HG03196 (cell line): Measurements from ENCODE around the gene EPS8L3.
A peak's percentile ranks its signal among the peaks of the same experiment; 100 is the strongest.

Experiments used
- ATAC-seq: cut with Tn5 transposase; IDR thresholded peaks from one replicate; pipeline ENCODE4 v1.9.1; 2021; ENCODE audit not compliant: unreplicated experiment

The EPS8L3 gene

GRCh38 chr1:109793486-109794318, 30.0 kb upstream of the EPS8L3 start:
- no peak for ATAC-seq

- no peak for ATAC-seq
These were observed 29.4 kb upstream of the EPS8L3 start for GRCh38 chr1:109793089-109793485.

GRCh38 chr1:109792056-109792831, 28.5 kb upstream of the EPS8L3 start:
- ATAC-seq = no peak

- no peak for ATAC-seq
These were observed 27.8 kb upstream of the EPS8L3 start for GRCh38 chr1:109791495-109792043.

- ATAC-seq = peak; percentile 54
These were observed 27.2 kb upstream of the EPS8L3 start for GRCh38 chr1:109790735-109791494.

GRCh38 chr1:109790329-109790728, 26.6 kb upstream of the EPS8L3 start:
- no peak for ATAC-seq

- no peak for ATAC-seq
These were observed 25.9 kb upstream of the EPS8L3 start for GRCh38 chr1:109789551-109790180.

GRCh38 chr1:109788695-109789521, 25.2 kb upstream of the EPS8L3 start:
- no peak for ATAC-seq

- ATAC-seq = no peak
These were observed 24.3 kb upstream of the EPS8L3 start for GRCh38 chr1:109787845-109788601.

GRCh38 chr1:109787211-109787844, 23.6 kb upstream of the EPS8L3 start:
- ATAC-seq = no peak

GRCh38 chr1:109786531-109787021, 22.9 kb upstream of the EPS8L3 start:
- ATAC-seq = no peak

GRCh38 chr1:109786112-109786480, 22.4 kb upstream of the EPS8L3 start:
- ATAC-seq = no peak

- no peak for ATAC-seq
These were observed 21.9 kb upstream of the EPS8L3 start for GRCh38 chr1:109785446-109786111.

- no peak for ATAC-seq
These were observed 21.0 kb upstream of the EPS8L3 start for GRCh38 chr1:109784551-109785252.

GRCh38 chr1:109783436-109783835, 19.7 kb upstream of the EPS8L3 start:
- ATAC-seq = no peak

GRCh38 chr1:109782927-109783326, 19.2 kb upstream of the EPS8L3 start:
- ATAC-seq = no peak

- no peak for ATAC-seq
These were observed 18.8 kb upstream of the EPS8L3 start for GRCh38 chr1:109782514-109782913.
